Hematopoietic multipotent progenitor cell treated with erythropoietin and hydrocortisone succinate and interleukin-3 and kit ligand, for 6 days (in vitro differentiated cells): ENCODE data around the gene OR1J1.

Experiments used
- DNase-seq: peaks from one replicate; pipeline ENCODE4 v3.0.0-alpha.2; 2015

OR1J1 gene

DNA sequence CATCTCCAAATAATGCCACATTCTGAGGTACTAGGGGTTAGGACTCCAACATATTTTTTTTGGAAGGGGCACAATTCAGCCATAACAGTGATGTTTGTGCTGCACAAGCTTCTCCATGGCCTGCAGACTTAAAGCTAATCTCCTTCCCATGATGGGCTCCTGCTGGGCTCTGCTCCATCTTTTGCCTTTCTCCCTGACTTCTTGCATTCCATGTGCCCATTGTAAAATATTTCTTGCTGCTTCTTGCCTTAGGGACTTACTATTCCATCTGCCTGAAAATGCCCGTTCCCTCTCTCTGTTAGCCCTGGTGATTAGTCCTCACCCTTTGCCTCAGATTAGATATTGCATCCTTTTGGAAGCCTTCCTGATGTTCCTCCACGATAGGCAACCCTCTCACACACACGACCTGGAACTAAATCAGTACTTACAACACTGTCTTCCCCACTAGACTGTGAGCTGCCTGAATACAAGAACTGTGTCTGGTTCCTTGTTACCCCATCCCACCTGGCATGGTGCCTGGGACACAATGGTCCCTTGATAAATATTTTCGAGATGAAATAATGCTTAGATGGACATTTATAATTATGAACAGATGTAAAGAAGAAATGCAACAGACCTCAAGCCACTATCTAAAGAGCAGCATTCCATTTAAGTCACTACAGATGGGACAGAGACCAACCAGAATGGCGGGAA, 33.5 kb downstream of the OR1J1 start:
- no peak for DNase-seq

- no peak for DNase-seq
Measured at GRCh38 chr9:122442568-122442967, 35.2 kb downstream of the OR1J1 start.
